GM23338 (cell line): ENCODE data around the gene KIF24. TPM values are rescaled to one million over a fixed set of nuclear protein-coding genes. Genes with fewer than 3 reads are reported as not detected.

Experiments
- ATAC-seq: fragments of 200-7000 bp; cut with Tn5 transposase; 3 replicates; pipeline ENCODE4 v1.9.1; 2020
- DNase-seq: peaks from one replicate; pipeline ENCODE4 v3.0.0-alpha.2; 2015; ENCODE audit warnings: low spot score
- H2AFZ ChIP-seq: fragments of 200-600 bp; sonication (generic); 2 replicates; pipeline ENCODE4 v1.8.0; 2016; ENCODE audit warnings: antibody characterized with exemption, mild to moderate bottlenecking, moderate library complexity
- H3F3A ChIP-seq: fragments of 200-600 bp; sonication (generic); replicated peaks from 2 replicates; pipeline ENCODE4 v1.8.0; 2017; ENCODE audit warnings: antibody characterized with exemption, mixed run types, low read depth
- H3K27ac ChIP-seq: fragments of 200-600 bp; sonication (generic); 2 replicates; pipeline ENCODE4 v1.6.1; 2016; ENCODE audit warnings: low read depth
- H3K27me3 ChIP-seq: fragments of 200-600 bp; sonication (generic); 2 replicates; pipeline ENCODE4 v1.8.0; 2016; ENCODE audit warnings: mild to moderate bottlenecking, mixed run types, moderate library complexity; ENCODE audit not compliant: insufficient read depth
- H3K36me3 ChIP-seq: fragments of 200-600 bp; sonication (generic); 2 replicates; pipeline ENCODE4 v1.8.0; 2016; ENCODE audit warnings: mild to moderate bottlenecking; ENCODE audit not compliant: insufficient read depth
- H3K4me1 ChIP-seq: fragments of 200-600 bp; sonication (generic); 2 replicates; pipeline ENCODE4 v1.8.0; 2016; ENCODE audit warnings: mild to moderate bottlenecking, moderate library complexity; ENCODE audit not compliant: insufficient read depth
- H3K4me2 ChIP-seq: fragments of 200-600 bp; sonication (generic); 2 replicates; pipeline ENCODE4 v1.7.1; 2017; ENCODE audit warnings: mixed run types
- H3K4me3 ChIP-seq: fragments of 200-600 bp; sonication (generic); 2 replicates; pipeline ENCODE4 v1.6.1; 2016; ENCODE audit warnings: mixed run types
- H3K79me2 ChIP-seq: fragments of 200-600 bp; sonication (generic); replicated peaks from 2 replicates; pipeline ENCODE4 v1.8.0; 2017; ENCODE audit warnings: mild to moderate bottlenecking; ENCODE audit not compliant: insufficient read depth
- H3K9me2 ChIP-seq: fragments of 200-600 bp; sonication (generic); 2 replicates; pipeline ENCODE4 v1.8.0; 2017; ENCODE audit not compliant: insufficient read depth
- H4K20me1 ChIP-seq: fragments of 200-600 bp; sonication (generic); replicated peaks from 2 replicates; pipeline ENCODE4 v1.8.0; 2017; ENCODE audit warnings: mild to moderate bottlenecking; ENCODE audit not compliant: insufficient read depth
- H3K27ac Mint-ChIP-seq: 2 replicates; pipeline ENCODE4 v1.8.0; 2020; ENCODE audit warnings: inconsistent platforms, mild to moderate bottlenecking, moderate library complexity, mixed read lengths
- H3K27me3 Mint-ChIP-seq: 3 replicates; pipeline ENCODE4 v1.8.0; 2022; ENCODE audit warnings: low read depth, mild to moderate bottlenecking, moderate library complexity, mixed read lengths, inconsistent platforms; ENCODE audit not compliant: insufficient read depth, poor library complexity
- H3K36me3 Mint-ChIP-seq: 3 replicates; pipeline ENCODE4 v1.8.0; 2021; ENCODE audit warnings: low read depth, mild to moderate bottlenecking, inconsistent platforms, moderate library complexity, mixed read lengths
- H3K4me1 Mint-ChIP-seq: 3 replicates; pipeline ENCODE4 v1.8.0; 2020; ENCODE audit warnings: mild to moderate bottlenecking, inconsistent platforms, mixed read lengths
- H3K4me3 Mint-ChIP-seq: 3 replicates; pipeline ENCODE4 v1.8.0; 2021; ENCODE audit warnings: moderate library complexity, mild to moderate bottlenecking, inconsistent platforms, mixed read lengths
- H3K9me3 Mint-ChIP-seq: 3 replicates; pipeline ENCODE4 v1.8.0; 2020; ENCODE audit warnings: moderate library complexity, mild to moderate bottlenecking, inconsistent platforms, mixed read lengths
- CREB1 ChIP-seq: fragments of 250-450 bp; sonication (Bioruptor Pico); IDR thresholded peaks from 2 replicates; pipeline ENCODE4 v1.5.0; 2020; ENCODE audit warnings: low read depth, mild to moderate bottlenecking, moderate library complexity
- ETS1 ChIP-seq: IDR thresholded peaks from 2 replicates; pipeline ENCODE4 v1.6.1; 2016; ENCODE audit warnings: antibody characterized with exemption
- EZH2phosphoT487 ChIP-seq: fragments of 200-600 bp; sonication (generic); IDR thresholded peaks from one replicate; pipeline ENCODE4 v1.8.1; 2018; ENCODE audit warnings: antibody characterized with exemption; ENCODE audit not compliant: unreplicated experiment
- NANOG ChIP-seq: IDR thresholded peaks from 2 replicates; pipeline ENCODE4 v1.6.1; 2016; ENCODE audit warnings: antibody characterized with exemption, borderline replicate concordance
- REST ChIP-seq: IDR thresholded peaks from one replicate; pipeline ENCODE4 v1.6.1; 2018; ENCODE audit warnings: antibody characterized with exemption; ENCODE audit not compliant: unreplicated experiment
- ZNF114 ChIP-seq: fragments of 250-450 bp; sonication (Bioruptor Pico); IDR thresholded peaks from 2 replicates; pipeline ENCODE4 v1.5.0; 2020; ENCODE audit warnings: mild to moderate bottlenecking, moderate library complexity
- polyA plus RNA-seq: library from polyadenylated mRNA; unstranded; fragments of >200 nt; fragmentation: Nextera tagmentation; extraction: Ambion mirVana; gene quantifications from 2 replicates; pipeline ENCODE4 v1.2.1, GENCODE V29; 2016
- total RNA-seq: library from RNA; depleted of rRNA; stranded (reverse); fragments of >200 nt; shearing (Covaris generic); gene quantifications from 2 replicates; pipeline ENCODE4 v1.2.3, GENCODE V29; 2014
- TF ChIP-seq, protein P1 (sequence below), 2 experiments: fragments of 200-600 bp in 1 of 2; sonication (generic) in 1 of 2; conservative IDR thresholded peaks; 2 replicates each; pipeline versions ENCODE4 v1.5.1 to v1.6.1; 2016 to 2017; ENCODE audit warnings: antibody characterized with exemption in 2 of 2, low read depth in 2 of 2, mild to moderate bottlenecking in 2 of 2, moderate library complexity in 1 of 2
- TF ChIP-seq, protein P2 (sequence below): fragments of 250-450 bp; sonication (Bioruptor Pico); IDR thresholded peaks from 2 replicates; pipeline ENCODE4 v1.5.0; 2020; ENCODE audit warnings: mild to moderate bottlenecking, moderate library complexity

Gene KIF24
- total and polyA plus RNA-seq, 2 experiments from 2014 or later: 1.3 to 4.4 TPM

DNA sequence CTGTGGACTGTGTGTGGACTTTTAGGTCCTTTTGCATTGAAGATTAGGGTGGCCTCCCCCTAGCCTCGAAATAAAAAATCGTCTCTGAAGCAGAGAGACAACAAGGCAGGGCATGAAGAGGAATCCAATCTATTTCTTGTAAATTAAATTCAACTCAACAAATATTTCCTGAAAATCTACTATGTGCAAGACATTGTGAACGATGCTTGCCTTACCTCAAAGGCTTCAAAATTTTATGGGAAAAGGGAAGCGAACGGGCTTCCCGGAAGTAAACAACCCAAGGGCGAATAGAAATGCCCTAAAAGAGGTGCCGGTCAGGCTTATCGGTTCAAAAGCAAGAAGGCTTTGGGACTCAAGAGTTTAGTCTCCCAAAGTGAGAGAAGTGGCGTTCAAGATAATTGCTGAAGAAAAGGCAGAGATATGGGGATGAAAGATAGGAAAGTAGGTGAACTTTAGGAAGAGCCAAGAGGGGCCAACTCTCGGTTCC lies 525 bp downstream of the KIF24 start (continued):
- TF ChIP-seq, protein P1, sequence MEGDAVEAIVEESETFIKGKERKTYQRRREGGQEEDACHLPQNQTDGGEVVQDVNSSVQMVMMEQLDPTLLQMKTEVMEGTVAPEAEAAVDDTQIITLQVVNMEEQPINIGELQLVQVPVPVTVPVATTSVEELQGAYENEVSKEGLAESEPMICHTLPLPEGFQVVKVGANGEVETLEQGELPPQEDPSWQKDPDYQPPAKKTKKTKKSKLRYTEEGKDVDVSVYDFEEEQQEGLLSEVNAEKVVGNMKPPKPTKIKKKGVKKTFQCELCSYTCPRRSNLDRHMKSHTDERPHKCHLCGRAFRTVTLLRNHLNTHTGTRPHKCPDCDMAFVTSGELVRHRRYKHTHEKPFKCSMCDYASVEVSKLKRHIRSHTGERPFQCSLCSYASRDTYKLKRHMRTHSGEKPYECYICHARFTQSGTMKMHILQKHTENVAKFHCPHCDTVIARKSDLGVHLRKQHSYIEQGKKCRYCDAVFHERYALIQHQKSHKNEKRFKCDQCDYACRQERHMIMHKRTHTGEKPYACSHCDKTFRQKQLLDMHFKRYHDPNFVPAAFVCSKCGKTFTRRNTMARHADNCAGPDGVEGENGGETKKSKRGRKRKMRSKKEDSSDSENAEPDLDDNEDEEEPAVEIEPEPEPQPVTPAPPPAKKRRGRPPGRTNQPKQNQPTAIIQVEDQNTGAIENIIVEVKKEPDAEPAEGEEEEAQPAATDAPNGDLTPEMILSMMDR (conservative IDR thresholded peaks at IDR 0.05; ENCODE audit: low read depth in 2 of 2): no peak
- no peak for TF ChIP-seq ETS1
- TF ChIP-seq CREB1: no peak
- no peak for TF ChIP-seq REST
- no peak for TF ChIP-seq NANOG
- TF ChIP-seq EZH2phosphoT487: no peak

- Histone ChIP-seq H3K4me3 (no peak overlapping the region), H3K79me2 (no peaks in the 10 kb centered on the region; the same call in 1 of the 2 replicates), H3K9me2 (no peaks in the 10 kb centered on the region), H3K4me2 (no peak overlapping the region), H3K27me3 (no peaks in the 10 kb centered on the region), H3K36me3 (no peaks in the 10 kb centered on the region), H3F3A (peaks cover 7% of the 10 kb centered on the region; the same call in 1 of the 2 replicates), H3K27ac (no peak overlapping the region), H3K4me1 (peaks cover 6% of the 10 kb centered on the region), H4K20me1 (no peaks in the 10 kb centered on the region), H2AFZ (no peak overlapping the region)
- H3K27ac Mint-ChIP-seq: no peak overlapping the region
- DNase-seq: no peak
- peaks cover 13% of the 10 kb centered on the region for H3K4me1 Mint-ChIP-seq
- peaks cover 15% of the 10 kb centered on the region for H3K27me3 Mint-ChIP-seq
- no peaks in the 10 kb centered on the region for H3K36me3 Mint-ChIP-seq
- H3K4me3 Mint-ChIP-seq: no peak overlapping the region; the same call in 2 of the 3 replicates
- ATAC-seq: no peak
- H3K9me3 Mint-ChIP-seq: no peaks in the 10 kb centered on the region
- TF ChIP-seq NANOG (no peak), ZNF114 (no peak), REST (no peak)
- TF ChIP-seq, protein P2, sequence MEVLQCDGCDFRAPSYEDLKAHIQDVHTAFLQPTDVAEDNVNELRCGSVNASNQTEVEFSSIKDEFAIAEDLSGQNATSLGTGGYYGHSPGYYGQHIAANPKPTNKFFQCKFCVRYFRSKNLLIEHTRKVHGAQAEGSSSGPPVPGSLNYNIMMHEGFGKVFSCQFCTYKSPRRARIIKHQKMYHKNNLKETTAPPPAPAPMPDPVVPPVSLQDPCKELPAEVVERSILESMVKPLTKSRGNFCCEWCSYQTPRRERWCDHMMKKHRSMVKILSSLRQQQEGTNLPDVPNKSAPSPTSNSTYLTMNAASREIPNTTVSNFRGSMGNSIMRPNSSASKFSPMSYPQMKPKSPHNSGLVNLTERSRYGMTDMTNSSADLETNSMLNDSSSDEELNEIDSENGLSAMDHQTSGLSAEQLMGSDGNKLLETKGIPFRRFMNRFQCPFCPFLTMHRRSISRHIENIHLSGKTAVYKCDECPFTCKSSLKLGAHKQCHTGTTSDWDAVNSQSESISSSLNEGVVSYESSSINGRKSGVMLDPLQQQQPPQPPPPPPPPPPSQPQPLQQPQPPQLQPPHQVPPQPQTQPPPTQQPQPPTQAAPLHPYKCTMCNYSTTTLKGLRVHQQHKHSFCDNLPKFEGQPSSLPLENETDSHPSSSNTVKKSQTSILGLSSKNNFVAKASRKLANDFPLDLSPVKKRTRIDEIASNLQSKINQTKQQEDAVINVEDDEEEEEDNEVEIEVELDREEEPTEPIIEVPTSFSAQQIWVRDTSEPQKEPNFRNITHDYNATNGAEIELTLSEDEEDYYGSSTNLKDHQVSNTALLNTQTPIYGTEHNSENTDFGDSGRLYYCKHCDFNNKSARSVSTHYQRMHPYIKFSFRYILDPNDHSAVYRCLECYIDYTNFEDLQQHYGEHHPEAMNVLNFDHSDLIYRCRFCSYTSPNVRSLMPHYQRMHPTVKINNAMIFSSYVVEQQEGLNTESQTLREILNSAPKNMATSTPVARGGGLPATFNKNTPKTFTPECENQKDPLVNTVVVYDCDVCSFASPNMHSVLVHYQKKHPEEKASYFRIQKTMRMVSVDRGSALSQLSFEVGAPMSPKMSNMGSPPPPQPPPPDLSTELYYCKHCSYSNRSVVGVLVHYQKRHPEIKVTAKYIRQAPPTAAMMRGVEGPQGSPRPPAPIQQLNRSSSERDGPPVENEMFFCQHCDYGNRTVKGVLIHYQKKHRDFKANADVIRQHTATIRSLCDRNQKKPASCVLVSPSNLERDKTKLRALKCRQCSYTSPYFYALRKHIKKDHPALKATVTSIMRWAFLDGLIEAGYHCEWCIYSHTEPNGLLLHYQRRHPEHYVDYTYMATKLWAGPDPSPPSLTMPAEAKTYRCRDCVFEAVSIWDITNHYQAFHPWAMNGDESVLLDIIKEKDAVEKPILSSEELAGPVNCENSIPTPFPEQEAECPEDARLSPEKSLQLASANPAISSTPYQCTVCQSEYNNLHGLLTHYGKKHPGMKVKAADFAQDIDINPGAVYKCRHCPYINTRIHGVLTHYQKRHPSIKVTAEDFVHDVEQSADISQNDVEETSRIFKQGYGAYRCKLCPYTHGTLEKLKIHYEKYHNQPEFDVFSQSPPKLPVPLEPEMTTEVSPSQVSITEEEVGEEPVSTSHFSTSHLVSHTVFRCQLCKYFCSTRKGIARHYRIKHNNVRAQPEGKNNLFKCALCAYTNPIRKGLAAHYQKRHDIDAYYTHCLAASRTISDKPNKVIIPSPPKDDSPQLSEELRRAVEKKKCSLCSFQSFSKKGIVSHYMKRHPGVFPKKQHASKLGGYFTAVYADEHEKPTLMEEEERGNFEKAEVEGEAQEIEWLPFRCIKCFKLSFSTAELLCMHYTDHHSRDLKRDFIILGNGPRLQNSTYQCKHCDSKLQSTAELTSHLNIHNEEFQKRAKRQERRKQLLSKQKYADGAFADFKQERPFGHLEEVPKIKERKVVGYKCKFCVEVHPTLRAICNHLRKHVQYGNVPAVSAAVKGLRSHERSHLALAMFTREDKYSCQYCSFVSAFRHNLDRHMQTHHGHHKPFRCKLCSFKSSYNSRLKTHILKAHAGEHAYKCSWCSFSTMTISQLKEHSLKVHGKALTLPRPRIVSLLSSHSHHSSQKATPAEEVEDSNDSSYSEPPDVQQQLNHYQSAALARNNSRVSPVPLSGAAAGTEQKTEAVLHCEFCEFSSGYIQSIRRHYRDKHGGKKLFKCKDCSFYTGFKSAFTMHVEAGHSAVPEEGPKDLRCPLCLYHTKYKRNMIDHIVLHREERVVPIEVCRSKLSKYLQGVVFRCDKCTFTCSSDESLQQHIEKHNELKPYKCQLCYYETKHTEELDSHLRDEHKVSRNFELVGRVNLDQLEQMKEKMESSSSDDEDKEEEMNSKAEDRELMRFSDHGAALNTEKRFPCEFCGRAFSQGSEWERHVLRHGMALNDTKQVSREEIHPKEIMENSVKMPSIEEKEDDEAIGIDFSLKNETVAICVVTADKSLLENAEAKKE (CRISPR knock-in tag): no peak
These were observed 2.4 kb downstream of the KIF24 start for GRCh38 chr9:34326690-34327089.
